Thymus (tissue), 14 donors: ENCODE results near the gene ZNF169. TPM values are rescaled to one million over a fixed set of nuclear protein-coding genes. Genes with fewer than 3 reads are reported as not detected.
"Not testable (repeated sequence)": the region's sequence is repeated elsewhere in the genome, so short reads cannot be mapped to it uniquely, and the experiment has no call there.

Source experiments
- DNase-seq, 9 donors: peaks; one replicate each; pipeline ENCODE4 v3.0.0-alpha.2; 2013; ENCODE audit warnings: low spot score in 9 of 9, low read depth in 6 of 9, missing footprints in 1 of 9
- H3K27ac ChIP-seq, 2 donors: one replicate each; pipeline ENCODE4 v1.5.1; 2013; ENCODE audit warnings: control low read depth in 1 of 2, low read depth in 1 of 2, low read length in 1 of 2, mild to moderate bottlenecking in 1 of 2, moderate library complexity in 1 of 2
- H3K27me3 ChIP-seq, 2 donors: one replicate each; pipeline ENCODE4 v1.5.1; 2013; ENCODE audit warnings: low read length in 1 of 2; ENCODE audit not compliant: control insufficient read depth in 2 of 2, insufficient read depth in 1 of 2
- H3K36me3 ChIP-seq, 2 donors: one replicate each; pipeline ENCODE4 v1.5.1; 2013; ENCODE audit warnings: low read length in 1 of 2, mild to moderate bottlenecking in 1 of 2, moderate library complexity in 1 of 2; ENCODE audit not compliant: control insufficient read depth in 2 of 2, insufficient read depth in 2 of 2
- H3K4me1 ChIP-seq, 2 donors: one replicate each; pipeline ENCODE4 v1.5.1; 2013; ENCODE audit warnings: low read length in 2 of 2; ENCODE audit not compliant: control insufficient read depth in 2 of 2, insufficient read depth in 2 of 2
- H3K4me3 ChIP-seq, 2 donors: one replicate each; pipeline ENCODE4 v1.5.1; 2013; ENCODE audit warnings: low read length in 2 of 2, control low read depth in 1 of 2, mild to moderate bottlenecking in 1 of 2
- H3K9me3 ChIP-seq, 2 donors: one replicate each; pipeline ENCODE4 v1.5.1; 2013; ENCODE audit warnings: low read length in 1 of 2, mild to moderate bottlenecking in 1 of 2; ENCODE audit not compliant: control insufficient read depth in 2 of 2, insufficient read depth in 1 of 2
- WGBS: extraction: QIAGEN DNeasy Blood & Tissue Kit; methylation state at CpG from one replicate; pipeline ENCODE4 v1.1.7; 2013; 5-methylcytosine and 5-hydroxymethylcytosine counted together
- long read RNA-seq, 10 donors: transcript quantifications; one replicate each; lab custom pipeline, GENCODE V29; 2026
- polyA plus RNA-seq: library from polyadenylated mRNA; stranded (reverse); fragments of 200-250 nt; gene quantifications from one replicate; pipeline ENCODE4 v1.2.3, GENCODE V29; 2013
- total RNA-seq: library from RNA; stranded (reverse); fragments of 120-200 nt; gene quantifications from one replicate; pipeline ENCODE4 v1.2.4, GENCODE V29; 2013
- donor health status: healthy.

The ZNF169 gene
- total RNA-seq (3.1 TPM), polyA plus RNA-seq (4.4 TPM)
- long read RNA-seq, donor 1, result 0 reads
- long read RNA-seq, donor 2, result 0 reads
- long read RNA-seq, donor 3, partial matches to known transcripts, result 0 of 1 reads
- long read RNA-seq, donor 3, other reads (novel, unspliced or antisense), result 0 of 1 reads
- long read RNA-seq, donor 4, result 0 reads
- long read RNA-seq, donor 5, partial matches to known transcripts, result 6 of 7 reads
- long read RNA-seq, donor 5, other reads (novel, unspliced or antisense), result 0 of 7 reads
- long read RNA-seq, donor 6, partial matches to known transcripts, result 0 of 1 reads
- long read RNA-seq, donor 6, other reads (novel, unspliced or antisense), result 0 of 1 reads
- long read RNA-seq, donor 7, partial matches to known transcripts, result 0 of 1 reads
- long read RNA-seq, donor 7, other reads (novel, unspliced or antisense), result 0 of 1 reads
- long read RNA-seq, donor 8, partial matches to known transcripts, result 0 of 2 reads
- long read RNA-seq, donor 8, other reads (novel, unspliced or antisense), result 0 of 2 reads
- long read RNA-seq, donor 9, partial matches to known transcripts, result 0 of 2 reads
- long read RNA-seq, donor 9, other reads (novel, unspliced or antisense), result 0 of 2 reads
- long read RNA-seq, donor 10, partial matches to known transcripts, result 0 of 1 reads
- long read RNA-seq, donor 10, other reads (novel, unspliced or antisense), result 0 of 1 reads

GRCh38 chr9:94259077-94259862 is at the start of gene ZNF169:
Gene ZNF169, plus strand, starts transcription at chr9:94259298. Its CDS starts 19,515 bp downstream, at chr9:94278813.
- Histone ChIP-seq H3K36me3 (peaks cover 0 to 2% of the 10 kb centered on the region in 2 donors), H3K27me3 (no peaks in the 10 kb centered on the region), H3K4me1 (peaks cover 4 to 8% of the 10 kb centered on the region in 2 donors), H3K4me3 (peak within 1 kb of the TSS; percentile 76 to 89), H3K27ac (peak within 1 kb of the TSS in 1 of 2 donors; percentile 42), H3K9me3 (no peaks in the 10 kb centered on the region)
- 1% methylated on average over 50 of the region's 50 CpGs for WGBS
- DNase-seq, result peak; percentile 44 to 85 (median 73)

- Histone ChIP-seq H3K36me3 (no peaks in the 10 kb centered on the region), H3K4me3 (no peak overlapping the region), H3K27ac (no peak overlapping the region), H3K9me3 (no peaks in the 10 kb centered on the region), H3K4me1 (no peaks in the 10 kb centered on the region), H3K27me3 (no peaks in the 10 kb centered on the region)
- 95% methylated on average over 5 of the region's 5 CpGs for WGBS
- no peak for DNase-seq
Measured at GRCh38 chr9:94210616-94211603, 48.2 kb upstream of the ZNF169 start.

DNA sequence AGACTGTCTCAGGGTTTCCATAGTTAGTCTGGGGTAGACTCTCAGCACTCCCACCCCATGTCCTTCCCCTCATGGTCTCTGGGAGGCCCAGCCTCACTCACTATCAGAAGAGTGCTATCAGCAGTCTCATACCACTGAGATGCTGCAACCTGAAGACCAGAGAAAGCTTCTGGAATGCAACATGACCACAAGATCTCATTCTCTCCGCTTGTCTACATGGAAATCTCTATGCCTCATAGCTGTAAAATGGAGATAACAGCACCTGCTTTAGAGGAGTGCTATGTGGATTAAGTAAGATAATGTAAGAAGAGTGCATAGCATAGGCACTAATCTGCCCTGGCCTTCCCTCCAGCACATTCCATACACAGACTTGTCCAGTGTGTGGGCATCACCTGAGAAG is 47.0 kb upstream of the ZNF169 start:
- no peak for DNase-seq
- H3K36me3 ChIP-seq, result no peaks in the 10 kb centered on the region
- H3K27me3 ChIP-seq, result no peaks in the 10 kb centered on the region
- WGBS, result 98% methylated on average over 1 of the region's 1 CpG
- H3K9me3 ChIP-seq, result peaks cover 0 to 6% of the 10 kb centered on the region in 2 donors
- H3K27ac ChIP-seq, result no peak overlapping the region
- H3K4me1 ChIP-seq, result no peaks in the 10 kb centered on the region
- no peak overlapping the region for H3K4me3 ChIP-seq

DNA sequence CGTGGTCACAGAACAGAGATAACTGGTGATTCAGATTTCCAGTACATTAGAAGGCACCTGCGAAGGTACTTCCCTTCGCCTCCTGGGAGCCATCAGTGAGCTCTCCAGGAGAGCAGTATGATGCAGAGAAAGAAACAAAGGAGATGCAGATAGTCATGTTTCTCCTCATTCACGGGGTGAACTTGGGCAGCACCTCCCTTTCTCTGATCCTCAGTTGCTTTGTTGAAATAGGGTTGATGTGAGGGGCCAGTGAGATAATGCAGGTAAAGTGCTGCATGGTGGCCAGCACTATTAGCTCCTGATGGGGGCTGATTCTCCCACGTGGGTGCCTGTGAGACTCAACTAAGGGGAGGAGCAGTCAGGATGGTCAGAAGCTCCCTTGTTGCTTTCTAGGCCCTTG is 46.6 kb upstream of the ZNF169 start:
- Histone ChIP-seq H3K27me3 (no peaks in the 10 kb centered on the region), H3K4me3 (no peak overlapping the region), H3K36me3 (no peaks in the 10 kb centered on the region), H3K27ac (no peak overlapping the region), H3K9me3 (peaks cover 0 to 6% of the 10 kb centered on the region in 2 donors), H3K4me1 (no peaks in the 10 kb centered on the region)
- no peak for DNase-seq
- 82% methylated on average over 5 of the region's 5 CpGs for WGBS

DNA sequence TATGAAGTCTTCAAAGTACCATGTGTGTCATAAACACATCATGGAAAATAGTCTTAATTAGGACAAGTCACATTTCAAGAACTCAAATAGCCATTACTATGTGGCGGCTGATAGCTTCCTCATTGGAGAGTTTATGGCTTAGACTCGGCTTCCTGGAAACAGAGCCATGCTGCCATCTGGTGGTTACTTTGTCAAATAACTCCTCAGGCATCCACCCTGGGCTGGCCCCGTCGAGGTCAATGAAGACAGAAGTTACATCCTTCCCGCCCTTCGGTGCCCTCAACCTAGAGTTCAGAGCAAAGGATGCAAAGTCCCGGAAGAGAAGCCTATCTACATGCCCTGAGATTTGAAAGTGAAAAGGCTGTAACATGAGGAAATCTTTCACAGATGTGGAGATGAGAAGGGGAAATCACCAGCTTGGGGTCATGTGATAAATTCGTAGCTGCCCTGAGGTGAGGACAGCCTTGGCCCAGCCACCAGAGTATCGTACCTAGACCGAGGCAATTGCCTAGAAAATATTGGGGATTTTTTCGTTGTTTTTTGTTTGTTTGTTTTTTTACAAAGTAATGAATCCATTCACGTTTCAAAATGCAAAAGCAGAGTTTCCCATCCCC is 45.5 kb upstream of the ZNF169 start:
- Histone ChIP-seq H3K36me3 (no peaks in the 10 kb centered on the region), H3K27me3 (no peaks in the 10 kb centered on the region), H3K4me1 (no peaks in the 10 kb centered on the region), H3K4me3 (no peak overlapping the region), H3K9me3 (peaks cover 0 to 6% of the 10 kb centered on the region in 2 donors), H3K27ac (no peak overlapping the region)
- WGBS, result 28% methylated on average over 12 of the region's 12 CpGs
- DNase-seq, result peak; percentile 33 to 82 (median 65)

GRCh38 chr9:94222870-94223269 is 36.2 kb upstream of the ZNF169 start:
- 88% methylated on average over 1 of the region's 1 CpG for WGBS

DNA sequence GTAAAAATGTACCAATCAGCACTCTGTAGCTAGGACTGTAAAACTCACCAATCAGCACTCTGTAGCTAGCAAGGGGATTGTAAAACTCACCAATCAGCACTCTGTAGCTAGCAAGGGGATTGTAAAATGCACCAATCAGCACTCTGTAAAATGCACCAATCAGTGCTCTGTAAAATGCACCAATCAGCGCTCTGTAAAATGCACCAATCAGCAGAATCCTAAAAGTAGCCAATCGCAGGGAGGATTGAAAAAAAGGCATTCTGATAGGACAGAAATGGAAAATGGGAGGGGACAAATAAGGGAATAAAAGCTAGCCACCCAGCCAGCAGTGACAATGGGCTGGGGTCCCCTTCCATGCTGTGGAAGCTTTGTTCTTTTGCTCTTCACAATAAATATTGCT is 33.7 kb upstream of the ZNF169 start:
- not testable (repeated sequence) for H3K27ac ChIP-seq, H3K27me3 ChIP-seq, H3K9me3 ChIP-seq, H3K4me1 ChIP-seq, DNase-seq, H3K4me3 ChIP-seq, H3K36me3 ChIP-seq
- 98% methylated on average over 2 of the region's 2 CpGs for WGBS

More at GRCh38 chr9:94222870-94223269, 36.2 kb upstream of the ZNF169 start:
- Histone ChIP-seq H3K27ac (no peak overlapping the region), H3K4me1 (no peaks in the 10 kb centered on the region), H3K36me3 (no peaks in the 10 kb centered on the region), H3K27me3 (no peaks in the 10 kb centered on the region), H3K9me3 (peaks cover 0 to 2% of the 10 kb centered on the region in 2 donors), H3K4me3 (no peak overlapping the region)
- no peak for DNase-seq

- DNase-seq, result no peak
- peaks cover 0 to 2% of the 10 kb centered on the region in 2 donors for H3K9me3 ChIP-seq
- no peaks in the 10 kb centered on the region for H3K27me3 ChIP-seq
- no peak overlapping the region for H3K27ac ChIP-seq
- H3K4me1 ChIP-seq, result no peaks in the 10 kb centered on the region
- H3K36me3 ChIP-seq, result no peaks in the 10 kb centered on the region
- no peak overlapping the region for H3K4me3 ChIP-seq
Measured at GRCh38 chr9:94228616-94229015, 30.5 kb upstream of the ZNF169 start.
